COR-L47 (cell line): Measurements from ENCODE around the gene ACP3.

Experiments
- DNase-seq: peaks from one replicate; lab custom pipeline; 2025; lab: John Stamatoyannopoulos, UW

Gene ACP3

GRCh38 chr3:132407025-132407424 is 89.8 kb downstream of the ACP3 start:
- no peak for DNase-seq
